ENCODE results near the gene RNASET2.

The RNASET2 gene

DNA sequence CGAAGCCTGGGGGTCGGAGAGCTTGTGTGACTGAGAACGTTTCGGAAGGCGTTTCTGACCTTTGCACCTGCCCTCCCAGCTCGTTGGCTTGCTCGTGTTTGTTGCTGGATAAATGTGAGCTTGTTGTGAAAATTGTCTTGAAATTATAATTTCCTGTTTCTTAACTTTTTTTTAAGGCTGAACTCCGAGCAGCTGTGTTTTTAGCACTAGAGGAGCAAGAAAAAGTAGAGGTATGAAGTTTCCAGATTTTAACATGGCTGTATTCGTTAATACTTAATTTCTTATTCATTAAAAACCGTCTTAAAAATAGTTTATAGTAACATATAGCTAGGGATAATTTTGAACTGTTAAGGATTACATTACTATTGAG is 43.5 kb upstream of the RNASET2 start:
- TF ChIP-seq, protein P1, sequence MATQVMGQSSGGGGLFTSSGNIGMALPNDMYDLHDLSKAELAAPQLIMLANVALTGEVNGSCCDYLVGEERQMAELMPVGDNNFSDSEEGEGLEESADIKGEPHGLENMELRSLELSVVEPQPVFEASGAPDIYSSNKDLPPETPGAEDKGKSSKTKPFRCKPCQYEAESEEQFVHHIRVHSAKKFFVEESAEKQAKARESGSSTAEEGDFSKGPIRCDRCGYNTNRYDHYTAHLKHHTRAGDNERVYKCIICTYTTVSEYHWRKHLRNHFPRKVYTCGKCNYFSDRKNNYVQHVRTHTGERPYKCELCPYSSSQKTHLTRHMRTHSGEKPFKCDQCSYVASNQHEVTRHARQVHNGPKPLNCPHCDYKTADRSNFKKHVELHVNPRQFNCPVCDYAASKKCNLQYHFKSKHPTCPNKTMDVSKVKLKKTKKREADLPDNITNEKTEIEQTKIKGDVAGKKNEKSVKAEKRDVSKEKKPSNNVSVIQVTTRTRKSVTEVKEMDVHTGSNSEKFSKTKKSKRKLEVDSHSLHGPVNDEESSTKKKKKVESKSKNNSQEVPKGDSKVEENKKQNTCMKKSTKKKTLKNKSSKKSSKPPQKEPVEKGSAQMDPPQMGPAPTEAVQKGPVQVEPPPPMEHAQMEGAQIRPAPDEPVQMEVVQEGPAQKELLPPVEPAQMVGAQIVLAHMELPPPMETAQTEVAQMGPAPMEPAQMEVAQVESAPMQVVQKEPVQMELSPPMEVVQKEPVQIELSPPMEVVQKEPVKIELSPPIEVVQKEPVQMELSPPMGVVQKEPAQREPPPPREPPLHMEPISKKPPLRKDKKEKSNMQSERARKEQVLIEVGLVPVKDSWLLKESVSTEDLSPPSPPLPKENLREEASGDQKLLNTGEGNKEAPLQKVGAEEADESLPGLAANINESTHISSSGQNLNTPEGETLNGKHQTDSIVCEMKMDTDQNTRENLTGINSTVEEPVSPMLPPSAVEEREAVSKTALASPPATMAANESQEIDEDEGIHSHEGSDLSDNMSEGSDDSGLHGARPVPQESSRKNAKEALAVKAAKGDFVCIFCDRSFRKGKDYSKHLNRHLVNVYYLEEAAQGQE (IDR thresholded peaks at IDR 0.05; ENCODE audit: insufficient replicate concordance, low read depth) = no peak
- TF ChIP-seq GABPA (IDR thresholded peaks at IDR 0.05; ENCODE audit: low read depth) (no peak), POLR2AphosphoS5 (IDR thresholded peaks at IDR 0.05; ENCODE audit: low read depth) (no peak)
- TF ChIP-seq, protein P2, sequence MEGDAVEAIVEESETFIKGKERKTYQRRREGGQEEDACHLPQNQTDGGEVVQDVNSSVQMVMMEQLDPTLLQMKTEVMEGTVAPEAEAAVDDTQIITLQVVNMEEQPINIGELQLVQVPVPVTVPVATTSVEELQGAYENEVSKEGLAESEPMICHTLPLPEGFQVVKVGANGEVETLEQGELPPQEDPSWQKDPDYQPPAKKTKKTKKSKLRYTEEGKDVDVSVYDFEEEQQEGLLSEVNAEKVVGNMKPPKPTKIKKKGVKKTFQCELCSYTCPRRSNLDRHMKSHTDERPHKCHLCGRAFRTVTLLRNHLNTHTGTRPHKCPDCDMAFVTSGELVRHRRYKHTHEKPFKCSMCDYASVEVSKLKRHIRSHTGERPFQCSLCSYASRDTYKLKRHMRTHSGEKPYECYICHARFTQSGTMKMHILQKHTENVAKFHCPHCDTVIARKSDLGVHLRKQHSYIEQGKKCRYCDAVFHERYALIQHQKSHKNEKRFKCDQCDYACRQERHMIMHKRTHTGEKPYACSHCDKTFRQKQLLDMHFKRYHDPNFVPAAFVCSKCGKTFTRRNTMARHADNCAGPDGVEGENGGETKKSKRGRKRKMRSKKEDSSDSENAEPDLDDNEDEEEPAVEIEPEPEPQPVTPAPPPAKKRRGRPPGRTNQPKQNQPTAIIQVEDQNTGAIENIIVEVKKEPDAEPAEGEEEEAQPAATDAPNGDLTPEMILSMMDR (IDR thresholded peaks at IDR 0.05; ENCODE audit: insufficient read depth, low read length) = no peak
- Histone ChIP-seq H3K4me3 (replicated peaks; ENCODE audit: insufficient read depth, low read length) (peak overlapping the region; percentile 97), H3K27me3 (ENCODE audit: insufficient read depth, poor library complexity, severe bottlenecking) (no peaks in the 10 kb centered on the region), H3K27ac (replicated peaks) (peak overlapping the region; percentile 86)
- no peak for DNase-seq (ENCODE audit: low read depth in 1 of 2, low spot score in 1 of 2)

GRCh38 chr6:166999145-166999883 is 43.0 kb upstream of the RNASET2 start, which contains the start of gene CEP43:
CEP43 (plus strand) TSS chr6:166999397; CDS start chr6:166999413, 16 bp downstream.
- H3K27ac ChIP-seq (replicated peaks) = peak within 1 kb of the TSS; percentile 88
- peak; percentile 81 to 88 for DNase-seq (ENCODE audit: low read depth in 1 of 2, low spot score in 1 of 2)
- peak within 1 kb of the TSS; percentile 97 for H3K4me3 ChIP-seq (replicated peaks; ENCODE audit: insufficient read depth, low read length)
- peak; percentile 67 for TF ChIP-seq POLR2AphosphoS5 (IDR thresholded peaks at IDR 0.05; ENCODE audit: low read depth)
- TF ChIP-seq, protein P2 (IDR thresholded peaks at IDR 0.05; ENCODE audit: insufficient read depth, low read length) = no peak
- TF ChIP-seq GABPA (IDR thresholded peaks at IDR 0.05; ENCODE audit: low read depth) = no peak
- H3K27me3 ChIP-seq (ENCODE audit: insufficient read depth, poor library complexity, severe bottlenecking) = no peaks in the 10 kb centered on the region

DNA sequence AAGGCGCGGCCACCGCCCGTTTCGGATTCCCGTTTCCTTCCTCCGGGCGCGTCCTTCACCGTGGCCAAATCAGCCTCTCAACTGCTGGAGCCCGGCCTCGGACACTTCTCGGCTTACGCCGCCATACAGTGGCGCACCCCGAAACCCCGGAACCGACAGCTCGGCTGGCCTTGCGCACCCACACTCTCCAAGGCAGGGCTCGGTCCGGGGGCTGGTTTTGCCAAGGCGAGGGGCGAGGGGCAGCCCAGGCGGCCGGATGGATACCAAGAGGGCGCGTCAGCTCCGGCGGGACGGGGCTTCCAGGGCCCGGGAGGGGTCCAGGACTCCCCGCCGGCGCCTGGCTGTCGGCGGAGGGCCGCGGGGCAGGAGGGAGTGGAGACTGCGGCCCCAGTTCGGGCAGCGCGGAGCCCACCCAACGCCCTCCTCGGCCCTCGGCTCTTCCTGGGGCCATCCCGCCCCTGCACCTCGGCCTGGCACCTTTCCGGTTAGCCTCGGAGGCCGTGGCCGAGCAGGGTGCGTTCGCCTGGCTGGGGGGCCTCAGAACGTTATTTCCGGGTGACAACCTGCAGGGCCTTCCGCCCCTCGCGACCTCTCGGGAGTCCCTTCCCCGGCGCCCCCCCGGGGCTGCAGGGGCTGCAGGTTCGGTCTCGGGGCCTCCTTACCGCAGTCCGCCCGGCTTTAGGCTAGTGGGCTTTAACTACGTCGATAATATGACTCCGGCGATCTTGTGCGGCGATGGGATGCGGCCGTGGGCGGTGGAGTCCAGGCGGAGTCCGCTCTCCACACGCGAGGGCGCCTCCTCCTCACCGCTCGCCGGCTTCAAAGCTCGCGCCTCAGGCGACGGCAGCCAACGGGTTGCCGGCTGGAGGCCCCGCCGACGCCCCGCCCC is 42.1 kb upstream of the RNASET2 start:
- peak in 1 of 2 experiments; percentile 15 for DNase-seq (ENCODE audit: low read depth in 1 of 2, low spot score in 1 of 2)

GRCh38 chr6:166997768-166998255 is 41.5 kb upstream of the RNASET2 start:
- H3K27ac ChIP-seq (replicated peaks) = peak overlapping the region; percentile 88
- H3K4me3 ChIP-seq (replicated peaks; ENCODE audit: insufficient read depth, low read length) = peak overlapping the region; percentile 97
- peak; percentile 65 to 80 for DNase-seq (ENCODE audit: low read depth in 1 of 2, low spot score in 1 of 2)
- no peaks in the 10 kb centered on the region for H3K27me3 ChIP-seq (ENCODE audit: insufficient read depth, poor library complexity, severe bottlenecking)
- TF ChIP-seq, protein P1 (IDR thresholded peaks at IDR 0.05; ENCODE audit: insufficient replicate concordance, low read depth) = no peak

More for the DNA sequence above, 42.1 kb upstream of the RNASET2 start:
- Histone ChIP-seq H3K27ac (replicated peaks) (peak overlapping the region; percentile 88), H3K4me3 (replicated peaks; ENCODE audit: insufficient read depth, low read length) (peak overlapping the region; percentile 97), H3K27me3 (ENCODE audit: insufficient read depth, poor library complexity, severe bottlenecking) (no peaks in the 10 kb centered on the region)
- TF ChIP-seq GABPA (IDR thresholded peaks at IDR 0.05; ENCODE audit: low read depth) = no peak
- TF ChIP-seq POLR2AphosphoS5 (IDR thresholded peaks at IDR 0.05; ENCODE audit: low read depth) = peak; percentile 55; the same call in 1 of the 2 replicates

All from HL-60 (cell line).